Measurements from ENCODE around the gene HDDC3.
"Not testable (repeated sequence)": the region's sequence is repeated elsewhere in the genome, so short reads cannot be mapped to it uniquely, and the experiment has no call there.

The HDDC3 gene

GRCh38 chr15:90929246-90930019, 2.9 kb downstream of the HDDC3 start:
- DNase-seq = no peak

GRCh38 chr15:90928106-90928505, 4.2 kb downstream of the HDDC3 start:
- not testable (repeated sequence) for DNase-seq

- DNase-seq = not testable (repeated sequence)
These were observed 5.6 kb downstream of the HDDC3 start for GRCh38 chr15:90926766-90927165.

GRCh38 chr15:90924375-90924774, 8.0 kb downstream of the HDDC3 start:
- no peak for DNase-seq

- DNase-seq = not testable (repeated sequence)
These were observed 9.5 kb downstream of the HDDC3 start for GRCh38 chr15:90922712-90923322.

GRCh38 chr15:90921887-90922286, 10.5 kb downstream of the HDDC3 start:
- no peak for DNase-seq

- no peak for DNase-seq
These were observed 13.5 kb downstream of the HDDC3 start for GRCh38 chr15:90918835-90919234.

GRCh38 chr15:90918034-90918788, 14.1 kb downstream of the HDDC3 start:
- DNase-seq = no peak

- no peak for DNase-seq
These were observed 14.8 kb downstream of the HDDC3 start for GRCh38 chr15:90917569-90917968.

- no peak for DNase-seq
These were observed 15.9 kb downstream of the HDDC3 start for GRCh38 chr15:90916461-90916860.

GRCh38 chr15:90915808-90916440, 16.4 kb downstream of the HDDC3 start:
- DNase-seq = no peak

GRCh38 chr15:90915216-90915807, 17.0 kb downstream of the HDDC3 start:
- DNase-seq = no peak

- no peak for DNase-seq
These were observed 17.9 kb downstream of the HDDC3 start for GRCh38 chr15:90914305-90915080.

GRCh38 chr15:90913398-90913944, 18.9 kb downstream of the HDDC3 start:
- DNase-seq = no peak

GRCh38 chr15:90912770-90913075, 19.6 kb downstream of the HDDC3 start:
- no peak for DNase-seq

GRCh38 chr15:90911906-90912769, 20.2 kb downstream of the HDDC3 start:
- DNase-seq = no peak

GRCh38 chr15:90911302-90911623, 21.1 kb downstream of the HDDC3 start:
- no peak for DNase-seq

- no peak for DNase-seq
These were observed 21.7 kb downstream of the HDDC3 start for GRCh38 chr15:90910441-90911301.

GRCh38 chr15:90909976-90910375, 22.4 kb downstream of the HDDC3 start:
- no peak for DNase-seq

- not testable (repeated sequence) for DNase-seq
These were observed 22.9 kb downstream of the HDDC3 start for GRCh38 chr15:90909449-90909848.
